Measurements from ENCODE around the gene MRPS24.
"Not testable (repeated sequence)": the region's sequence is repeated elsewhere in the genome, so short reads cannot be mapped to it uniquely, and the experiment has no call there.

The MRPS24 gene

GRCh38 chr7:43830917-43831316, 38.4 kb downstream of the MRPS24 start:
- DNase-seq: not testable (repeated sequence)

DNA sequence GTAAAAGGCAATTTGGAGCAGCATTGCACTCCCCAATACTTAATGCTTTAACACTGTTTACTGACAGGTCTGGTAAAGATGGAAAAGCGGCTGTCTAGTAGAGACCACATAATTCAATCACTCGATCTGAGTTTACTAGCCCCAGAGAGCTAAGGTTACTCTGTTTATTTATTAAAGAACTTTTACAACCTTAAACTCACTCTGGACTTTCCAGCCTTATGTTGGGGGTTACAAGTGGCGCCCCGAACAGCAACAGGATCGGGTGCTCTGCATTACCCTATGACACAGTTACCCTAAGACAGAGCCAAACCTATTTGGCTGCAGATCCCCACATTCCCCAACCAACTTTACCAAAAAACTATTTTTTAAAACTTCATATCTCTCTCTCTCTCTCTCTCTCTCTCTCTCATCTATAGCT, 43.9 kb downstream of the MRPS24 start:
- DNase-seq: no peak

GRCh38 chr7:43824963-43825362, 44.4 kb downstream of the MRPS24 start:
- DNase-seq: no peak

- not testable (repeated sequence) for DNase-seq
Observed at GRCh38 chr7:43824513-43824912, 44.8 kb downstream of the MRPS24 start.

GRCh38 chr7:43823941-43824340, 45.4 kb downstream of the MRPS24 start:
- DNase-seq: no peak

- not testable (repeated sequence) for DNase-seq
Observed at GRCh38 chr7:43823425-43823824, 45.9 kb downstream of the MRPS24 start.
